PC-3 (cell line): ENCODE results near the gene CSTF3. TPM values are rescaled to one million over a fixed set of nuclear protein-coding genes. Genes with fewer than 3 reads are reported as not detected.

Source experiments
- ATAC-seq: fragments of 200-7000 bp; cut with Tn5 transposase; 2 replicates; pipeline ENCODE4 v1.9.1; 2020; ENCODE audit warnings: mild to moderate bottlenecking, moderate library complexity
- BruUV-seq: library from RNA; stranded (reverse); fragments of 400-500 nt; replicated peaks from 2 replicates; lab custom pipeline; 2021; lab: Mats Ljungman, UMichigan
- CTCF ChIA-PET: fragments of 300-600 bp; sonication (Branson Sonifier 250); formaldehyde crosslinking; loops from one replicate; lab custom pipeline; 2022; ENCODE audit warnings: antibody characterized with exemption; lab: Charles Lee
- POLR2A ChIA-PET: fragments of 300-600 bp; sonication (Branson Sonifier 250); formaldehyde crosslinking; loops from one replicate; lab custom pipeline; 2022; ENCODE audit warnings: antibody characterized with exemption; ENCODE audit not compliant: unreplicated experiment; lab: Charles Lee
- DNase-seq: peaks from one replicate; pipeline ENCODE4 v3.0.0-alpha.2; 2015
- H2AFZ ChIP-seq: fragments of 300-600 bp; sonication (generic); 2 replicates; pipeline ENCODE4 v1.6.0; 2016; ENCODE audit warnings: antibody characterized with exemption, low read length
- H3F3A ChIP-seq: fragments of 300-600 bp; sonication (generic); one replicate; pipeline ENCODE4 v1.6.0; 2017; ENCODE audit warnings: antibody characterized with exemption, low read length, control low read depth, mild to moderate bottlenecking; ENCODE audit not compliant: unreplicated experiment
- H3K27ac ChIP-seq: fragments of 300-600 bp; sonication (generic); 2 replicates; pipeline ENCODE4 v1.5.1; 2016; ENCODE audit warnings: mild to moderate bottlenecking, low read length
- H3K27me3 ChIP-seq: fragments of 300-600 bp; sonication (generic); 2 replicates; pipeline ENCODE4 v1.6.1; 2016; ENCODE audit warnings: low read length, mixed read lengths
- H3K36me3 ChIP-seq: fragments of 300-600 bp; sonication (generic); 2 replicates; pipeline ENCODE4 v1.6.1; 2016; ENCODE audit warnings: low read depth, mixed run types, low read length, mixed read lengths
- H3K4me1 ChIP-seq: fragments of 300-600 bp; sonication (generic); 2 replicates; pipeline ENCODE4 v1.5.1; 2016; ENCODE audit warnings: low read length; ENCODE audit not compliant: insufficient read depth
- H3K4me2 ChIP-seq: fragments of 300-600 bp; sonication (generic); 2 replicates; pipeline ENCODE4 v1.6.0; 2016; ENCODE audit warnings: low read length
- H3K4me3 ChIP-seq: fragments of 300-600 bp; sonication (generic); 2 replicates; pipeline ENCODE4 v1.5.1; 2016; ENCODE audit warnings: mild to moderate bottlenecking, low read length, mixed read lengths
- H3K79me2 ChIP-seq: fragments of 300-600 bp; sonication (generic); 2 replicates; pipeline ENCODE4 v1.6.1; 2017; ENCODE audit warnings: low read length, mixed read lengths
- H3K9ac ChIP-seq: fragments of 300-600 bp; sonication (generic); 2 replicates; pipeline ENCODE4 v1.6.0; 2016; ENCODE audit warnings: mild to moderate bottlenecking, low read length
- H3K9me2 ChIP-seq: fragments of 300-600 bp; sonication (generic); replicated peaks from 2 replicates; pipeline ENCODE4 v1.6.1; 2016; ENCODE audit warnings: mixed run types, low read length, mixed read lengths
- H3K9me3 ChIP-seq: fragments of 300-600 bp; sonication (generic); 2 replicates; pipeline ENCODE4 v1.6.1; 2016; ENCODE audit warnings: low read length, mixed read lengths
- H4K20me1 ChIP-seq: fragments of 300-600 bp; sonication (generic); 2 replicates; pipeline ENCODE4 v1.6.1; 2016; ENCODE audit warnings: low read length, mixed read lengths
- CTCF ChIP-seq: fragments of 300-600 bp; sonication (generic); conservative IDR thresholded peaks from 2 replicates; pipeline ENCODE4 v1.5.1; 2017; ENCODE audit warnings: antibody characterized with exemption, low read depth, mild to moderate bottlenecking, low read length
- EZH2 ChIP-seq: fragments of 300-600 bp; sonication (generic); IDR thresholded peaks from one replicate; pipeline ENCODE4 v1.6.1; 2017; ENCODE audit warnings: antibody characterized with exemption, mild to moderate bottlenecking, low read length; ENCODE audit not compliant: unreplicated experiment
- EZH2phosphoT487 ChIP-seq: fragments of 300-600 bp; sonication (generic); IDR thresholded peaks from 2 replicates; pipeline ENCODE4 v1.6.1; 2018; ENCODE audit warnings: mild to moderate bottlenecking, antibody characterized with exemption, low read length, borderline replicate concordance
- intact Hi-C: fragments of 100-400 bp; cut with micrococcal nuclease; formaldehyde crosslinking; loops from 2 replicates; pipeline ENCODE4 v1.9.0; 2023
- total RNA-seq: library from RNA; depleted of rRNA; stranded (reverse); fragments of >200 nt; gene quantifications from 2 replicates; pipeline ENCODE4 v1.2.3, GENCODE V29; 2014

The CSTF3 gene
- total RNA-seq, 1 experiment from 2014 or later = 30.0 TPM

- H2AFZ ChIP-seq = no peak overlapping the region
- no peak overlapping the region for H3K4me3 ChIP-seq
- ATAC-seq (no peak), DNase-seq (no peak)
- H3K27me3 ChIP-seq = no peaks in the 10 kb centered on the region
- no peak overlapping the region for H3K27ac ChIP-seq
- no peaks in the 10 kb centered on the region for H3K4me1 ChIP-seq
- H3K36me3 ChIP-seq = peaks cover 40% of the 10 kb centered on the region
- CTCF ChIA-PET = no interaction called here
- 0 out of 2 replicates have a peak, but pooled peaks cover 7% of the 10 kb centered on the region for H3K79me2 ChIP-seq
- POLR2A ChIA-PET = no interaction called here
- no peaks in the 10 kb centered on the region for H3K9me3 ChIP-seq
- BruUV-seq = no TSS peak
- TF ChIP-seq EZH2phosphoT487 (no peak), CTCF (no peak), EZH2 (no peak)
- no peaks in the 10 kb centered on the region for H3K9me2 ChIP-seq
- intact Hi-C loops = no loop called here
- H3F3A ChIP-seq = no peaks in the 10 kb centered on the region
- H3K4me2 ChIP-seq = no peak overlapping the region
- no peak overlapping the region for H3K9ac ChIP-seq
- no peaks in the 10 kb centered on the region for H4K20me1 ChIP-seq
Measured at GRCh38 chr11:33135768-33136443, 25.4 kb downstream of the CSTF3 start.

GRCh38 chr11:33135216-33135615, 26.1 kb downstream of the CSTF3 start:
- H2AFZ ChIP-seq = no peak overlapping the region
- no TSS peak for BruUV-seq
- no peaks in the 10 kb centered on the region for H3F3A ChIP-seq
- no peak for ATAC-seq
- POLR2A ChIA-PET = no interaction called here
- H3K4me3 ChIP-seq = no peak overlapping the region
- TF ChIP-seq CTCF (no peak), EZH2phosphoT487 (no peak), EZH2 (no peak)
- peaks cover 34% of the 10 kb centered on the region for H3K36me3 ChIP-seq
- CTCF ChIA-PET = no interaction called here
- no peak overlapping the region for H3K4me2 ChIP-seq
- H3K9ac ChIP-seq = no peak overlapping the region
- H3K27ac ChIP-seq = no peak overlapping the region
- intact Hi-C loops = no loop called here
- H3K9me3 ChIP-seq = no peaks in the 10 kb centered on the region
- no peaks in the 10 kb centered on the region for H3K9me2 ChIP-seq
- DNase-seq = no peak
- H3K4me1 ChIP-seq = no peaks in the 10 kb centered on the region
- H3K79me2 ChIP-seq = 0 out of 2 replicates have a peak, but pooled peaks cover 4% of the 10 kb centered on the region
- H3K27me3 ChIP-seq = no peaks in the 10 kb centered on the region
- H4K20me1 ChIP-seq = no peaks in the 10 kb centered on the region

- no peaks in the 10 kb centered on the region for H3K27me3 ChIP-seq
- peaks cover 27% of the 10 kb centered on the region for H3K36me3 ChIP-seq
- H3K4me1 ChIP-seq = no peaks in the 10 kb centered on the region
- no peak overlapping the region for H3K4me2 ChIP-seq
- no peak overlapping the region for H3K9ac ChIP-seq
- TF ChIP-seq CTCF = no peak
- no peak for TF ChIP-seq EZH2
- no peak for TF ChIP-seq EZH2phosphoT487
- no peak for DNase-seq
- H3K9me2 ChIP-seq = no peaks in the 10 kb centered on the region
- intact Hi-C loops = no loop called here
- H4K20me1 ChIP-seq = no peaks in the 10 kb centered on the region
- no peak for ATAC-seq
- ChIA-PET POLR2A (no interaction called here), CTCF (no interaction called here)
- no peak overlapping the region for H3K4me3 ChIP-seq
- no peaks in the 10 kb centered on the region for H3K9me3 ChIP-seq
- no peak overlapping the region for H3K27ac ChIP-seq
- no peak overlapping the region for H2AFZ ChIP-seq
- H3F3A ChIP-seq = no peaks in the 10 kb centered on the region
- 0 out of 2 replicates have a peak, but pooled peaks cover 3% of the 10 kb centered on the region for H3K79me2 ChIP-seq
- BruUV-seq = no TSS peak
Measured at GRCh38 chr11:33134276-33134675, 27.0 kb downstream of the CSTF3 start.
